ENCODE measurements around the gene N4BP2. TPM values are rescaled to one million over a fixed set of nuclear protein-coding genes. Genes with fewer than 3 reads are reported as not detected.
A peak's percentile ranks its signal among the peaks of the same experiment; 100 is the strongest.

Gene N4BP2
- total and polyA plus RNA-seq, 4 experiments from 2014 or later: 14.5 to 16.7 (median 14.9) TPM

DNA sequence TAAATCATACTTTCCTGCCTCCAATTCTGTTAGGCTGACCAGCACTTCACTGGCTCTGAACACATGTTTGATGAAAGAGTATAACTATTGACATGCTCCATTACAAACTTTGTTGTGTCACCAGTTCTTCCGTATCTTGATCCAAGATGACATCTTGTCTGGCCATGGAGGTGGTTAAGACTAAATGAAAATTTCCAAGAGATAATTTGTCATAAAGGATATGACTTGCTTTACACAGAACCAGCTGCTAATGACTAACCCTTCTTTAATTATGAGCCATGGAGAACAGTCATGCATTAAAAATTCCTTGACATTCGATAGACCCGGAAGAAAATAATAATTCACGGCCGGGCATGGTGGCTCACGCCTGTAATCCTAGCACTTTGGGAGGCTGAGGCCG lies 17.7 kb upstream of the N4BP2 start:
- Histone ChIP-seq H3K27me3 (ENCODE audit: insufficient read depth, low read length) (no peaks in the 10 kb centered on the region), H3K36me3 (ENCODE audit: insufficient read depth, low read length) (no peaks in the 10 kb centered on the region), H3K9me3 (ENCODE audit: control insufficient read depth in 1 of 2, low read length in 2 of 2) (no peaks in the 10 kb centered on the region), H3K27ac (ENCODE audit: low read depth, low read length) (no peak overlapping the region), H3K4me3 (ENCODE audit: low read length in 2 of 2) (no peak overlapping the region), H3K4me1 (ENCODE audit: insufficient read depth, low read length) (no peaks in the 10 kb centered on the region)
- Mint-ChIP-seq H3K9me3 (no peaks in the 10 kb centered on the region), H3K4me1 (no peaks in the 10 kb centered on the region), H3K27me3 (no peaks in the 10 kb centered on the region), H3K4me3 (no peak overlapping the region), H3K36me3 (no peaks in the 10 kb centered on the region), H3K27ac (peak overlapping the region in 1 of 7 donors; percentile 47)
- POLR2A ChIA-PET (ENCODE audit: partially characterized antibody): no interaction called here
- CTCF ChIA-PET (ENCODE audit: partially characterized antibody): no interaction called here
- intact Hi-C loops (cut with micrococcal nuclease): no loop called here
- DNase-seq: no peak

GRCh38 chr4:40040908-40041307 lies 15.7 kb upstream of the N4BP2 start:
- Histone ChIP-seq H3K27ac (ENCODE audit: low read depth, low read length) (no peak overlapping the region), H3K9me3 (ENCODE audit: control insufficient read depth in 1 of 2, low read length in 2 of 2) (no peaks in the 10 kb centered on the region), H3K36me3 (ENCODE audit: insufficient read depth, low read length) (no peaks in the 10 kb centered on the region), H3K4me3 (ENCODE audit: low read length in 2 of 2) (no peak overlapping the region), H3K27me3 (ENCODE audit: insufficient read depth, low read length) (no peaks in the 10 kb centered on the region), H3K4me1 (ENCODE audit: insufficient read depth, low read length) (no peaks in the 10 kb centered on the region)
- Mint-ChIP-seq H3K4me3 (no peak overlapping the region), H3K4me1 (no peaks in the 10 kb centered on the region), H3K27ac (no peak overlapping the region), H3K36me3 (no peaks in the 10 kb centered on the region), H3K27me3 (no peaks in the 10 kb centered on the region), H3K9me3 (no peaks in the 10 kb centered on the region)
- POLR2A ChIA-PET (ENCODE audit: partially characterized antibody): no interaction called here
- no peak for DNase-seq
- CTCF ChIA-PET (ENCODE audit: partially characterized antibody): interaction anchor here (0.9 kb wide), 1 partner anchor 243 kb away, joined by 3 read pairs; no protein-coding TSS in a partner anchor
- intact Hi-C loops (cut with micrococcal nuclease): no loop called here

GRCh38 chr4:40043786-40044185 lies 12.9 kb upstream of the N4BP2 start:
- Histone ChIP-seq H3K9me3 (ENCODE audit: control insufficient read depth in 1 of 2, low read length in 2 of 2) (no peaks in the 10 kb centered on the region), H3K36me3 (ENCODE audit: insufficient read depth, low read length) (no peaks in the 10 kb centered on the region), H3K4me3 (ENCODE audit: low read length in 2 of 2) (no peak overlapping the region), H3K27ac (ENCODE audit: low read depth, low read length) (no peak overlapping the region), H3K4me1 (ENCODE audit: insufficient read depth, low read length) (no peaks in the 10 kb centered on the region), H3K27me3 (ENCODE audit: insufficient read depth, low read length) (no peaks in the 10 kb centered on the region)
- ChIA-PET POLR2A (ENCODE audit: partially characterized antibody) (no interaction called here), CTCF (ENCODE audit: partially characterized antibody) (interaction anchor here (1.9 kb wide), 1 partner anchor 282 kb away, joined by 4 read pairs; no protein-coding TSS in a partner anchor)
- Mint-ChIP-seq H3K4me3 (no peak overlapping the region), H3K4me1 (peaks cover 0 to 5% (median 2%) of the 10 kb centered on the region in 4 donors), H3K9me3 (no peaks in the 10 kb centered on the region), H3K36me3 (no peaks in the 10 kb centered on the region), H3K27ac (no peak overlapping the region), H3K27me3 (no peaks in the 10 kb centered on the region)
- intact Hi-C loops (cut with micrococcal nuclease): no loop called here
- DNase-seq: no peak

DNA sequence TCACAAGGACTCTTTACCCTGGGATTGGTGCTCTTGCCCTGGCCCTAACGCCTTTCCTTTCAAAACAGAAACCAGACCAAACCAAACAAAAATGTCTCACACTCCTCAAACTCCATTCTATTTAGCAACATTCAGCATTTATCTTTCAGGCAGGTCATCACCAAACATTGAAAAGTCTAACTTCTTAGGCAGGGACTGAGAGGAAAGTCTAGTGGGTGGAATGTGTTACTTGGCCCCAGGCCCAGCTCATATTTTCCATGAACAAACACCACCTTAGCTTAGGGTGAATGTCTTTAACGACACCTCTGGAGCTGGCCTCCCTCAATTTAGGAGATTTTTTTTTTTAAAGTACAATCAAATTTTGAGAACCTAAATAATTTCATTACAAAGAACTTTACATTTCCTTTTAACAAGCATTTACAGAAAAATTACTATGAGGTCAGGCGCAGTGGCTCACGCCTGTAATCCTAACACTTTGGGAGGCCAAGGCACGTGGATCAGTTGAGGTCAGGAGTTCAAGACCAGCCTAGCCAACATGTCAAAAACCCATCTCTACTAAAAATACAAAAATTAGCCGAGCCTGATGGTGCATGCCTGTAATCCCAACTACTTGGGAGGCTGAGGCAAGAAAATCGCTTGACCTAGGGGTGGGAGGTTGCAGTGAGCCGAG lies 10.2 kb upstream of the N4BP2 start:
- Mint-ChIP-seq H3K27ac (peak overlapping the region in 3 of 7 donors; percentile 3 to 64 (median 11)), H3K36me3 (no peaks in the 10 kb centered on the region), H3K4me1 (peaks cover 0 to 5% (median 3%) of the 10 kb centered on the region in 4 donors), H3K27me3 (no peaks in the 10 kb centered on the region), H3K9me3 (no peaks in the 10 kb centered on the region), H3K4me3 (peak overlapping the region in 1 of 8 donors; percentile 5)
- intact Hi-C loops (cut with micrococcal nuclease): no loop called here
- Histone ChIP-seq H3K4me1 (ENCODE audit: insufficient read depth, low read length) (no peaks in the 10 kb centered on the region), H3K36me3 (ENCODE audit: insufficient read depth, low read length) (no peaks in the 10 kb centered on the region), H3K9me3 (ENCODE audit: control insufficient read depth in 1 of 2, low read length in 2 of 2) (no peaks in the 10 kb centered on the region), H3K27ac (ENCODE audit: low read depth, low read length) (no peak overlapping the region), H3K27me3 (ENCODE audit: insufficient read depth, low read length) (no peaks in the 10 kb centered on the region), H3K4me3 (ENCODE audit: low read length in 2 of 2) (no peak overlapping the region)
- ChIA-PET CTCF (ENCODE audit: partially characterized antibody) (interaction anchor here (0.9 to 1.4 kb wide), 3 partner anchors 10 to 38 kb away, joined by 3 read pairs; partner anchors contain the start of gene N4BP2), POLR2A (ENCODE audit: partially characterized antibody) (interaction anchor here (0.7 to 2.2 kb wide), 2 partner anchors 10 to 11 kb away, joined by 3 to 7 read pairs; partner anchors contain the start of gene N4BP2)
- no peak for DNase-seq

GRCh38 chr4:40053161-40053560 lies 3.5 kb upstream of the N4BP2 start:
- ChIA-PET POLR2A (ENCODE audit: partially characterized antibody) (no interaction called here), CTCF (ENCODE audit: partially characterized antibody) (interaction anchor here (2.3 kb wide), 1 partner anchor 273 kb away, joined by 7 read pairs; no protein-coding TSS in a partner anchor)
- Mint-ChIP-seq H3K36me3 (peaks cover 0 to 12% of the 10 kb centered on the region in 2 donors), H3K4me3 (peak overlapping the region in 1 of 8 donors; percentile 1), H3K27me3 (no peaks in the 10 kb centered on the region), H3K9me3 (no peaks in the 10 kb centered on the region), H3K27ac (peak overlapping the region in 2 of 7 donors; percentile 54 to 62), H3K4me1 (peaks cover 9 to 31% (median 19%) of the 10 kb centered on the region in 4 donors)
- H3K4me1 ChIP-seq (ENCODE audit: insufficient read depth, low read length): peaks cover 19% of the 10 kb centered on the region
- no peaks in the 10 kb centered on the region for H3K36me3 ChIP-seq (ENCODE audit: insufficient read depth, low read length)
- H3K4me3 ChIP-seq (ENCODE audit: low read length in 2 of 2): no peak overlapping the region
- intact Hi-C loops (cut with micrococcal nuclease): no loop called here
- H3K27me3 ChIP-seq (ENCODE audit: insufficient read depth, low read length): no peaks in the 10 kb centered on the region
- H3K9me3 ChIP-seq (ENCODE audit: control insufficient read depth in 1 of 2, low read length in 2 of 2): no peaks in the 10 kb centered on the region
- H3K27ac ChIP-seq (ENCODE audit: low read depth, low read length): no peak overlapping the region
- DNase-seq: no peak

DNA sequence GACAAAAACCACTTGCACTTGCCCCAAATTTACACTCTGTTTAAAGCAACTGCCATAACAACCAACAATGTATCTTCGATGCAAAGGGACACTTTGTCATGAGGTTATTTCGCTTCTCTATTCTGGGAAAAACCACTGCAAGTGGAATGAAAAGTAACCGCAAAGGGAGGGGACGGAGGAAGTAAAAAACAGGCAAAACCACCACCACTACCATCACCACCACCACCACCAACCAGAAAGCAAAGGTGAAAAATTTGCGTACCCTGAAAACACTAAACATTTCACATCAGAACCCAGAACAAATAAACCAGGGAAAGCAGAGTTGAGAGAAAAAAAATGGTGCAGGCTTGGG lies 1.2 kb upstream of the N4BP2 start:
- H3K9me3 ChIP-seq (ENCODE audit: control insufficient read depth in 1 of 2, low read length in 2 of 2): no peaks in the 10 kb centered on the region
- peak; percentile 53 to 64 (median 59) for DNase-seq
- peaks cover 36% of the 10 kb centered on the region for H3K4me1 ChIP-seq (ENCODE audit: insufficient read depth, low read length)
- peak overlapping the region; percentile 64 to 82 for H3K4me3 ChIP-seq (ENCODE audit: low read length in 2 of 2)
- peaks cover 18 to 48% (median 32%) of the 10 kb centered on the region in 4 donors for H3K4me1 Mint-ChIP-seq
- intact Hi-C loops (cut with micrococcal nuclease): loop anchor here (5.0 kb wide), 5 partner anchors 67 to 598 kb away; partner anchors contain the start of genes LIAS, RPL9 and UGDH
- H3K27ac ChIP-seq (ENCODE audit: low read depth, low read length): peak overlapping the region; percentile 75
- peaks cover 4 to 14% of the 10 kb centered on the region in 2 donors for H3K36me3 Mint-ChIP-seq
- ChIA-PET CTCF (ENCODE audit: partially characterized antibody) (interaction anchor here (0.7 to 5.4 kb wide), 15 partner anchors 9 to 586 kb away, joined by 3 to 60 read pairs (median 5); partner anchors contain the start of gene RHOH), POLR2A (ENCODE audit: partially characterized antibody) (interaction anchor here (0.9 to 3.7 kb wide), 17 partner anchors 9 to 1011 kb away, joined by 3 to 52 read pairs (median 6); partner anchors contain the start of genes PDS5A, RHOH and UBE2K)
- H3K4me3 Mint-ChIP-seq: peak overlapping the region; percentile 85 to 99 (median 92)
- no peaks in the 10 kb centered on the region for H3K36me3 ChIP-seq (ENCODE audit: insufficient read depth, low read length)
- no peaks in the 10 kb centered on the region for H3K27me3 Mint-ChIP-seq
- H3K9me3 Mint-ChIP-seq: no peaks in the 10 kb centered on the region
- H3K27me3 ChIP-seq (ENCODE audit: insufficient read depth, low read length): no peaks in the 10 kb centered on the region
- peak overlapping the region; percentile 86 to 99 (median 96) for H3K27ac Mint-ChIP-seq

Measured in CD4-positive, alpha-beta memory T cell (primary cell).